ENCODE measurements around the gene KCTD13. TPM values are rescaled to one million over a fixed set of nuclear protein-coding genes. Genes with fewer than 3 reads are reported as not detected.

The KCTD13 gene
- total RNA-seq, 1 experiment from 2014 or later, result 18.3 TPM

DNA sequence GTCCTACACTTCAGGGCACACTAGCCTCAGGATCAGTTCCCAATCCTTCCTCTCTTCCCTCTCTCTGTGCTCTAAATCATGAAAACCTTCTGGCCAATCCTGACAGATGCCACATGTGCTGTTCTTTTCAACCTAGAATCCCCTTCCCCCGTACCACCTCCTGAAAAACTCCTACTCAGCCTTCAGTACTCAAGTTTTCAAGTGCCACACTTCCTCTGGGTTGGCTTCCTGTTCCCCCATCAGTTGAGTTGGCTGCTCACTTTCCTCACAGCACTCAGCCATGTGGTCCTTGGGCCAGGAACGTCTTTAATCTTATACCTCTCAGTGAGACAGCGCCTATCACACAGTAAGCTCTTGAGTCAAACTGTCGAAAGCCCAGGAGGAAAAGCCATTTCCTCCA lies 22.4 kb downstream of the KCTD13 start:
- no peak overlapping the region for H2BK5ac ChIP-seq (ENCODE audit: insufficient read length, low read length)
- no peak overlapping the region for H3K23ac ChIP-seq (ENCODE audit: insufficient read length, low read depth, low read length)
- Mint-ChIP-seq H3K4me3 (0 out of 5 replicates have a peak overlapping the region, but pooled peaks of 1 of the 2 experiments have one; percentile 1), H3K9me3 (no peaks in the 10 kb centered on the region), H3K27ac (peak overlapping the region in 1 of 3 experiments; percentile 63; a peak in 2 of 7 replicates), H3K4me1 (peaks cover 13 to 20% of the 10 kb centered on the region in 2 experiments), H3K27me3 (ENCODE audit: low read depth) (no peaks in the 10 kb centered on the region), H3K36me3 (ENCODE audit: insufficient read depth in 1 of 3, low read depth in 3 of 3) (peaks cover 14 to 29% (median 21%) of the 10 kb centered on the region in 3 experiments; a peak in 6 of 7 replicates)
- H3K9me3 ChIP-seq (ENCODE audit: control insufficient read depth, low read depth, low read length), result no peaks in the 10 kb centered on the region
- H2BK20ac ChIP-seq (ENCODE audit: low read depth, low read length, poor library complexity, severe bottlenecking), result no peak overlapping the region
- H4K5ac ChIP-seq (ENCODE audit: insufficient read length, low read depth, low read length), result no peak overlapping the region
- no peak overlapping the region for H2AK5ac ChIP-seq (ENCODE audit: insufficient read length, low read length)
- H3K4me1 ChIP-seq (ENCODE audit: insufficient read depth, low read length), result peaks cover 2% of the 10 kb centered on the region
- no peak overlapping the region for H2AFZ ChIP-seq (ENCODE audit: low read length)
- H3K18ac ChIP-seq (ENCODE audit: insufficient read length, low read depth, low read length), result no peak overlapping the region
- H4K8ac ChIP-seq (replicated peaks; ENCODE audit: insufficient read length, low read depth, low read length), result no peak overlapping the region
- no CpG with 5 or more reads among the region's 4 CpGs for WGBS (ENCODE audit: extremely low coverage, insufficient read length, low lambda C conversion rate)
- H2BK15ac ChIP-seq (ENCODE audit: low read depth, low read length), result no peak overlapping the region
- no peaks in the 10 kb centered on the region for H4K20me1 ChIP-seq (ENCODE audit: control insufficient read depth, insufficient read depth, insufficient read length)
- H3K27me3 ChIP-seq (ENCODE audit: insufficient read depth, low read length), result no peaks in the 10 kb centered on the region
- no peak overlapping the region for H2BK12ac ChIP-seq (ENCODE audit: insufficient read length, low read depth, low read length)
- no peak overlapping the region for H2BK120ac ChIP-seq (ENCODE audit: low read depth, low read length, poor library complexity, severe bottlenecking)
- no peaks in the 10 kb centered on the region; the same call in 1 of the 2 replicates for H3K79me2 ChIP-seq (ENCODE audit: insufficient read depth, low read length)
- H3K79me1 ChIP-seq (ENCODE audit: insufficient read depth, low read depth, low read length, poor library complexity, severe bottlenecking), result peaks cover 3% of the 10 kb centered on the region
- no peak overlapping the region for H3K4me2 ChIP-seq (ENCODE audit: insufficient read depth, insufficient read length, low read length)
- H3K14ac ChIP-seq (ENCODE audit: insufficient read depth, low read length), result no peak overlapping the region
- TF ChIP-seq, protein P1, sequence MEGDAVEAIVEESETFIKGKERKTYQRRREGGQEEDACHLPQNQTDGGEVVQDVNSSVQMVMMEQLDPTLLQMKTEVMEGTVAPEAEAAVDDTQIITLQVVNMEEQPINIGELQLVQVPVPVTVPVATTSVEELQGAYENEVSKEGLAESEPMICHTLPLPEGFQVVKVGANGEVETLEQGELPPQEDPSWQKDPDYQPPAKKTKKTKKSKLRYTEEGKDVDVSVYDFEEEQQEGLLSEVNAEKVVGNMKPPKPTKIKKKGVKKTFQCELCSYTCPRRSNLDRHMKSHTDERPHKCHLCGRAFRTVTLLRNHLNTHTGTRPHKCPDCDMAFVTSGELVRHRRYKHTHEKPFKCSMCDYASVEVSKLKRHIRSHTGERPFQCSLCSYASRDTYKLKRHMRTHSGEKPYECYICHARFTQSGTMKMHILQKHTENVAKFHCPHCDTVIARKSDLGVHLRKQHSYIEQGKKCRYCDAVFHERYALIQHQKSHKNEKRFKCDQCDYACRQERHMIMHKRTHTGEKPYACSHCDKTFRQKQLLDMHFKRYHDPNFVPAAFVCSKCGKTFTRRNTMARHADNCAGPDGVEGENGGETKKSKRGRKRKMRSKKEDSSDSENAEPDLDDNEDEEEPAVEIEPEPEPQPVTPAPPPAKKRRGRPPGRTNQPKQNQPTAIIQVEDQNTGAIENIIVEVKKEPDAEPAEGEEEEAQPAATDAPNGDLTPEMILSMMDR (conservative IDR thresholded peaks at IDR 0.05), result no peak
- no peak for DNase-seq
- H3K23me2 ChIP-seq (ENCODE audit: insufficient read length, low read depth, low read length, poor library complexity, severe bottlenecking), result peaks cover 21% of the 10 kb centered on the region
- H3K4ac ChIP-seq (ENCODE audit: low read depth, low read length), result no peak overlapping the region
- H3T11ph ChIP-seq (ENCODE audit: low read length), result no peak overlapping the region
- no peak overlapping the region for H3K56ac ChIP-seq (ENCODE audit: insufficient read length, low read depth, low read length)
- H3K27ac ChIP-seq (ENCODE audit: insufficient read length, low read depth, low read length), result no peak overlapping the region
- no peak overlapping the region for H4K91ac ChIP-seq (ENCODE audit: insufficient read length, low read depth, low read length)
- H3K9ac ChIP-seq (ENCODE audit: extremely low read depth, insufficient read length, low read length), result no peak overlapping the region

All from H9 (cell line).